AG09319 (cell line): ENCODE results near the gene TBC1D1.

Experiments
- DNase-seq: peaks from one replicate; pipeline ENCODE4 v3.0.0-alpha.2; 2010; ENCODE audit warnings: low read depth; ENCODE audit errors: extremely low read depth
- CTCF ChIP-seq: IDR thresholded peaks from 2 replicates; pipeline ENCODE4 v1.5.1; 2011; ENCODE audit warnings: low read depth, mild to moderate bottlenecking, inconsistent platforms, low read length, moderate library complexity

The TBC1D1 gene

GRCh38 chr4:38024206-38024509, 133.3 kb downstream of the TBC1D1 start:
- DNase-seq = no peak
- TF ChIP-seq CTCF = no peak

- no peak for DNase-seq
- no peak for TF ChIP-seq CTCF
Observed at GRCh38 chr4:38025665-38026064, 134.8 kb downstream of the TBC1D1 start.

GRCh38 chr4:38026158-38026740, 135.4 kb downstream of the TBC1D1 start:
- no peak for DNase-seq
- no peak for TF ChIP-seq CTCF

GRCh38 chr4:38030023-38030422, 139.1 kb downstream of the TBC1D1 start:
- no peak for TF ChIP-seq CTCF
- DNase-seq = no peak

GRCh38 chr4:38034986-38035882, 144.3 kb downstream of the TBC1D1 start:
- TF ChIP-seq CTCF = peak; percentile 65
- peak; percentile 22 for DNase-seq

- TF ChIP-seq CTCF = no peak
- DNase-seq = no peak
Observed at GRCh38 chr4:38036548-38036947, 145.7 kb downstream of the TBC1D1 start.

- DNase-seq = no peak
- TF ChIP-seq CTCF = no peak
Observed at GRCh38 chr4:38037612-38038011, 146.7 kb downstream of the TBC1D1 start.
